Adipocyte (in vitro differentiated cells): ENCODE measurements around the gene ADCY5.

ENCODE experiments used
- DNase-seq: peaks from one replicate; pipeline ENCODE4 v3.0.0-alpha.2; 2015; ENCODE audit warnings: low read depth
- H3K27me3 ChIP-seq: replicated peaks from 2 replicates; pipeline ENCODE4 v1.7.0; 2013; ENCODE audit warnings: mild to moderate bottlenecking, low read length, moderate library complexity; ENCODE audit not compliant: control insufficient read depth, insufficient read depth
- H3K36me3 ChIP-seq: 2 replicates; pipeline ENCODE4 v1.7.0; 2013; ENCODE audit warnings: low read length, mild to moderate bottlenecking, moderate library complexity; ENCODE audit not compliant: control insufficient read depth, insufficient read depth, severe bottlenecking
- H3K4me1 ChIP-seq: 2 replicates; pipeline ENCODE4 v1.7.0; 2013; ENCODE audit warnings: mild to moderate bottlenecking, low read length, moderate library complexity; ENCODE audit not compliant: control insufficient read depth, insufficient read depth
- H3K4me3 ChIP-seq: 2 replicates; pipeline ENCODE4 v1.7.0; 2013; ENCODE audit warnings: mild to moderate bottlenecking, low read length, moderate library complexity
- H3K9ac ChIP-seq: 2 replicates; pipeline ENCODE4 v1.7.0; 2013; ENCODE audit warnings: mild to moderate bottlenecking, low read length, moderate library complexity
- H3K9me3 ChIP-seq: 2 replicates; pipeline ENCODE4 v1.7.0; 2013; ENCODE audit warnings: mild to moderate bottlenecking, low read length, moderate library complexity; ENCODE audit not compliant: control insufficient read depth

ADCY5 gene

GRCh38 chr3:123276346-123277006 lies 172.4 kb downstream of the ADCY5 start:
- Histone ChIP-seq H3K27me3 (no peaks in the 10 kb centered on the region), H3K4me1 (peaks cover 21% of the 10 kb centered on the region), H3K4me3 (no peak overlapping the region), H3K36me3 (no peaks in the 10 kb centered on the region), H3K9ac (no peak overlapping the region), H3K9me3 (no peaks in the 10 kb centered on the region)
- no peak for DNase-seq

GRCh38 chr3:123275691-123276090 lies 173.2 kb downstream of the ADCY5 start:
- no peaks in the 10 kb centered on the region for H3K36me3 ChIP-seq
- no peaks in the 10 kb centered on the region for H3K27me3 ChIP-seq
- no peak for DNase-seq
- H3K4me1 ChIP-seq = peaks cover 29% of the 10 kb centered on the region
- H3K9ac ChIP-seq = no peak overlapping the region
- no peak overlapping the region for H3K4me3 ChIP-seq
- no peaks in the 10 kb centered on the region for H3K9me3 ChIP-seq

DNA sequence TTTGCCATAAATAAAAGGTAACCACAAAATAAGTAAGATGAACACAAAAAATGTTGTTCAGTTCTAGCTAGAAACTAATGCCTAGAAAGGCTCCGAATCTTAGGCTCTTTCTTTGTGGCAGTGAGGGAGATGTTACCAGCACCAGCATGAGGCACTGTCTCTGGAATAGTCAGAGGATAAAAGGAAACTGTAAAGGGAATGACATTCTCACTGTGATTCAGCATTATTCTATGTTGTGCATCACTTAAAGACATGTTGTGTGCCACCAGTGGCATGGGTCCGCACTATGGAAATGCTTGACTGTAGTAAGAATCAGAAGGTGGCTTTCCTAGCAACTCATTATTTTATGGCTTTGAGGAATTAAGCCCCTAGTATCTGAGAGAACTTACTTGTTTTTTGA lies 176.3 kb downstream of the ADCY5 start:
- peak; percentile 14 for DNase-seq
- no peak overlapping the region for H3K4me3 ChIP-seq
- no peaks in the 10 kb centered on the region for H3K27me3 ChIP-seq
- no peaks in the 10 kb centered on the region for H3K9me3 ChIP-seq
- H3K4me1 ChIP-seq = peaks cover 29% of the 10 kb centered on the region
- peaks cover 6% of the 10 kb centered on the region for H3K36me3 ChIP-seq
- H3K9ac ChIP-seq = no peak overlapping the region

DNA sequence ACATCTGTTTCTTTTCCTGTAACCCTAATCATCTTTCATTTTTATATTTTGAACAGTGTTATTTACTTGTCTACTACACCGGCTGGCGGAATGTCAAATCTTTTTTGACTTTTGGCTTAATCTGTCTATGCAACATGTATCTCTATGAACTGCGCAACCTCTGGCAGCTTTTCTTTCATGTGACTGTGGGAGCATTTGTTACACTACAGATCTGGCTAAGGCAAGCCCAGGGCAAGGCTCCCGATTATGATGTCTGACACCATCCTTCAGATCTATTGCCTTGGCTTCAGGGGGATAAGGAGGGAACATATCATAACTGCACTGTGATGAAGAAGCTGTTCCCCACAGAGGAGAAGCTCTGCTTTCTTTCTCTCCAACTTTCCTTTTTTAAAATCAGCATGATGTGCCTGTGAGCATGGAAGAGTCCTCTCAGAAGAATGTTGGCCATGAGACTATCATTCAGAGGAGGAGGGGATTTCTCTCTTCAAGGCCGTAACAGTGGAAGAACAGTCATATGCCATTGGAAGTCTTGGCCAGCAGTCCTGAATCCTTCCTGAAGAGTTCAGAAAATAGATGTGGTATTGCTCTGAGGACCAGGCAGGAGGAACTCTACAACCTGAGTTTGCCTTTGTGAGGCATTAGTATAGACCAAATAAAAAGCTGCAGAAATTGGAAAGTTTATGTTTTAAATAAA lies 177.3 kb downstream of the ADCY5 start:
- no peaks in the 10 kb centered on the region for H3K9me3 ChIP-seq
- H3K9ac ChIP-seq = no peak overlapping the region
- H3K27me3 ChIP-seq = no peaks in the 10 kb centered on the region
- peaks cover 6% of the 10 kb centered on the region for H3K36me3 ChIP-seq
- H3K4me1 ChIP-seq = peaks cover 29% of the 10 kb centered on the region
- no peak for DNase-seq
- no peak overlapping the region for H3K4me3 ChIP-seq

DNA sequence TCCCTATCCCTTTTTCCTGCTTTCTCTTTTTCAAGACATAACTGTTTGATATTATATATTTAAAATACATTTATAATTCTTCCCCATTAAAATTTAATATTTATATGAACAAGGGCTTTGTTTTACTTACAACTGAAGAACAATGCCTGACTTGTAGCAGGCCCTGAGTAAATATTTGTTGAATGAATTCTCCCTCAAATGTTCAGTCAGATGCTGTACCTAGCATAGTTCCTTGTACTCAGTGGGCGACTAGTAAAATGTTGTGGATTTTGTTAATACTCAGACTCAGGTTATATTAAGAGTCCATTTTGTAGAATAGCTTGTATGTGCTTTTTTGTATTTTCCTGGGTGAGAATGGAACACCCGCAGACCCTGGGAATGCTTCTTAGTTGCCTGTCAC lies 178.1 kb downstream of the ADCY5 start:
- Histone ChIP-seq H3K4me3 (no peak overlapping the region), H3K27me3 (no peaks in the 10 kb centered on the region), H3K9ac (no peak overlapping the region), H3K36me3 (peaks cover 6% of the 10 kb centered on the region), H3K4me1 (peaks cover 29% of the 10 kb centered on the region), H3K9me3 (no peaks in the 10 kb centered on the region)
- DNase-seq = no peak

DNA sequence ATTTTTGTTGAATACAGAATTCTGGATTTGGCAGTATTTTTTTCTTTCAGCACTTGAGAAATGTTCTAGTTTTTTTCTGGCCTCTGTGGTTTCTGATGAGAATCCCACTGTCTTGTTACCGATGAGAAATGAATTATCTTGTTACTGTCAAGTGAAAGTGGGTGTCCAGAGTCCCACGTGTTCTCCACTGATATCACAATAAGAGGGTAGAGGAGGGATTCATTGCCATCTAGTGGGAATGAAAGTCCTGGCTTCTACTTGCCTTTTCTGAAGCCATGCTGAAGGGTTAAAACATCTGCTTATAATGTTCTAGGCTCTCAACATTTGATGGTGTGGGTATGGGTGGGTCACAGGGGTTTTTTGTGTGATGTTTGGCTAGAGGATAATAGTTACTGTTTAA lies 181.1 kb downstream of the ADCY5 start:
- peaks cover 21% of the 10 kb centered on the region for H3K4me1 ChIP-seq
- peaks cover 6% of the 10 kb centered on the region for H3K36me3 ChIP-seq
- H3K27me3 ChIP-seq = no peaks in the 10 kb centered on the region
- H3K4me3 ChIP-seq = no peak overlapping the region
- no peak overlapping the region for H3K9ac ChIP-seq
- H3K9me3 ChIP-seq = no peaks in the 10 kb centered on the region
- DNase-seq = no peak

DNA sequence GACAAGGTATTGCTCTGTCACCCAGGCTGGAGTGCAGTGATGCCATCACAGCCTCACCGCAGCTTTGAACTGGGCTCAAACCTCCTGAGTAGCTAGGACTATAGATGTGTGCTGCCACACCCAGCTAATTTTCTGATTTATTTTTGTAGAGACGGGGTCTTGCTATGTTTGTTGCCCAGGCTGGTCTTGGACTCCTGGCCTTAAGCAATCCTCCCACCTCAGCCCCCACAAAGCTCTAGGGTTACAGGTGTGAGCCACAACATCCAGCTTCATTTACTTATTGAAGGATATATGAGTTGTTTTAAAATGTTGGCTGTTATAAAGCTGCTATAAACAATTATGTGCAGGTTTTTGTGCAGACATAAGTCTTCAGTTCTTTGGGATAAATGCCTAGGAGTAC lies 184.9 kb downstream of the ADCY5 start:
- Histone ChIP-seq H3K4me1 (no peaks in the 10 kb centered on the region), H3K36me3 (peaks cover 10% of the 10 kb centered on the region), H3K27me3 (no peaks in the 10 kb centered on the region), H3K9me3 (no peaks in the 10 kb centered on the region), H3K9ac (no peak overlapping the region), H3K4me3 (no peak overlapping the region)
- DNase-seq = no peak

DNA sequence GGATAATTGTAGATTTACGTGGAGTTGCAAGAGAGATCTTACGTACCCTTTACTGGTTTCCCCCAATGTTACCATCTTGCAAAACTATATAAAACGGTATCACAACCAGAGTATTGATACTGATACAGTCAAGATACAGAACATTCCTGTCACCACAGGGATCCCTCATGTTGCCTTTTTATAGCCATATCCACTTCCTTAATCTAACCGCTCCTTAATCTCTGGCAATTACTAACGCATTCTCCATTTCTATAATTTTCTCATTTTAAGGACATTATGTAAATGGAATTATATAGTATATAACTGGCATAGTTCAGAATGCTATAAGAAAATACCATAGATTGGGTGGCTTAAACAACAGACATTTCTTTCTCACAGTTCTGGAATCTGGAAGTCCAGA lies 186.0 kb downstream of the ADCY5 start:
- peaks cover 4% of the 10 kb centered on the region for H3K36me3 ChIP-seq
- no peak overlapping the region for H3K4me3 ChIP-seq
- peaks cover 5% of the 10 kb centered on the region for H3K4me1 ChIP-seq
- H3K27me3 ChIP-seq = no peaks in the 10 kb centered on the region
- no peak overlapping the region for H3K9ac ChIP-seq
- H3K9me3 ChIP-seq = no peaks in the 10 kb centered on the region
- DNase-seq = no peak

GRCh38 chr3:123262226-123262625 lies 186.7 kb downstream of the ADCY5 start:
- Histone ChIP-seq H3K9ac (no peak overlapping the region), H3K27me3 (no peaks in the 10 kb centered on the region), H3K4me1 (peaks cover 5% of the 10 kb centered on the region), H3K9me3 (no peaks in the 10 kb centered on the region), H3K4me3 (no peak overlapping the region), H3K36me3 (peaks cover 4% of the 10 kb centered on the region)
- DNase-seq = no peak

DNA sequence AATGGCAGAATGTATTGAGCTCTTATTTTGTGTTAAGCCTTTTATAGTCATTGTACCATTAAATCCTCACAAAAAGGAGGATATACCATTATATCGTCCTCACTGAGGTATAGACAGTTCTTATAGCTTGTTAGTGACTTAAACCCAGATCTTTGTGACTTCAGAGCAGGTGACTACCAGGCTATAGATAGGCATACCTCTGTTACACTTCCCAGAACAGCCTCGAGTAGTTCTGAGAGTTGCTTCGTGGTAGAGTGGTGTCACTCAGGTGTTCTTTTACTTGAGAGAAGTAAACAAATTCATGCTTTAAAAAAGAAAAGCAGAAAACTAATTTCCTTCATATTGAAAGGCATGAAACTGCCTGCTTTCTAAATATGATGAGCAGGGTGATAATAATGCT lies 187.2 kb downstream of the ADCY5 start:
- peaks cover 5% of the 10 kb centered on the region for H3K4me1 ChIP-seq
- no peak overlapping the region for H3K9ac ChIP-seq
- H3K27me3 ChIP-seq = no peaks in the 10 kb centered on the region
- no peak for DNase-seq
- no peak overlapping the region for H3K4me3 ChIP-seq
- no peaks in the 10 kb centered on the region for H3K9me3 ChIP-seq
- H3K36me3 ChIP-seq = peaks cover 4% of the 10 kb centered on the region

- Histone ChIP-seq H3K27me3 (no peaks in the 10 kb centered on the region), H3K4me3 (no peak overlapping the region), H3K4me1 (peaks cover 5% of the 10 kb centered on the region), H3K9ac (peak overlapping the region; percentile 16), H3K36me3 (peaks cover 4% of the 10 kb centered on the region), H3K9me3 (no peaks in the 10 kb centered on the region)
- DNase-seq = peak; percentile 81
Measured at GRCh38 chr3:123258811-123259420, 190.0 kb downstream of the ADCY5 start.
